Activated B cell treated with CpG ODN at 0.5 μM for 24 hours (primary cell): ENCODE measurements around the gene COL4A1. TPM values are rescaled to one million over a fixed set of nuclear protein-coding genes. Genes with fewer than 3 reads are reported as not detected.

Source experiments
- ATAC-seq: fragments of 200-7000 bp; cut with Tn5 transposase; one replicate; pipeline ENCODE4 v1.10.0; 2021; ENCODE audit warnings: low read depth, mild to moderate bottlenecking, moderate library complexity
- CTCF ChIA-PET: fragments of 350-600 bp; sonication (Branson Sonifier 250); formaldehyde crosslinking; loops from one replicate; lab custom pipeline; 2021; ENCODE audit warnings: antibody characterized with exemption; lab: Charles Lee
- POLR2A ChIA-PET: fragments of 350-600 bp; sonication (Branson Sonifier 250); formaldehyde crosslinking; loops from one replicate; lab custom pipeline; 2021; ENCODE audit warnings: antibody characterized with exemption; lab: Charles Lee
- DNase-seq: peaks from one replicate; pipeline ENCODE4 v3.0.0; 2022
- H3K27ac Mint-ChIP-seq: one replicate; pipeline ENCODE4 v1.8.0; 2020; ENCODE audit warnings: mixed read lengths
- H3K27me3 Mint-ChIP-seq: one replicate; pipeline ENCODE4 v1.8.0; 2021; ENCODE audit warnings: mixed read lengths
- H3K36me3 Mint-ChIP-seq: one replicate; pipeline ENCODE4 v1.8.0; 2021; ENCODE audit warnings: low read depth, mixed read lengths
- H3K4me1 Mint-ChIP-seq: one replicate; pipeline ENCODE4 v1.8.0; 2021; ENCODE audit warnings: mixed read lengths
- H3K4me3 Mint-ChIP-seq: one replicate; pipeline ENCODE4 v1.8.0; 2020; ENCODE audit warnings: mild to moderate bottlenecking, mixed read lengths
- H3K9me3 Mint-ChIP-seq: one replicate; pipeline ENCODE4 v1.8.0; 2020; ENCODE audit warnings: mixed read lengths
- intact Hi-C: fragments of 100-400 bp; cut with micrococcal nuclease; formaldehyde crosslinking; loops from one replicate; pipeline ENCODE4 v1.15.1; 2024
- total RNA-seq: library from RNA; stranded (reverse); gene quantifications from 2 replicates; pipeline ENCODE4 v1.2.3, GENCODE V29; 2022
- TF ChIP-seq, protein P1 (sequence below): fragments of 200-600 bp; IDR thresholded peaks from one replicate; pipeline ENCODE4 v1.8.0; 2022; ENCODE audit warnings: antibody characterized with exemption, mild to moderate bottlenecking

The COL4A1 gene
- total RNA-seq, 1 donor from 2014 or later: not detected

DNA sequence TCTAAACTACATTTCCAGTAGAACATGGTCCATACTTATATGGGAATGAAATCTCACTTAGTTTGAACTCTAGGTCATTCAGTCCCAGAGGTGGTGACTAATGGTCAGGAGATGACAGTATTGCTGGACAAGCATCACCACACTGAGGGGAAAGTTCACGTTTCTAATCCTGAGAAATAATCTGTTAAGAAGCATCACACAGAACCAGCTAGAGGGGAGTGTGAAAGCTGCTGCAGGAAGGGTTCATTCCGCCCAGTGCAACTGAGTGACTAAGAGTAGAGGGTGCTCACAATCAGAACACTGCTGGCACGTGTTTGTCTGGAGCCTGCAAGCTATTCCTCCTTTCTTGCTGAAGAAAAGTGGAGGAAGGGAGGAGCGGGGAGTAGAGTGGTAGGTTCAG lies 2.7 kb downstream of the COL4A1 start:
- TF ChIP-seq, protein P1, sequence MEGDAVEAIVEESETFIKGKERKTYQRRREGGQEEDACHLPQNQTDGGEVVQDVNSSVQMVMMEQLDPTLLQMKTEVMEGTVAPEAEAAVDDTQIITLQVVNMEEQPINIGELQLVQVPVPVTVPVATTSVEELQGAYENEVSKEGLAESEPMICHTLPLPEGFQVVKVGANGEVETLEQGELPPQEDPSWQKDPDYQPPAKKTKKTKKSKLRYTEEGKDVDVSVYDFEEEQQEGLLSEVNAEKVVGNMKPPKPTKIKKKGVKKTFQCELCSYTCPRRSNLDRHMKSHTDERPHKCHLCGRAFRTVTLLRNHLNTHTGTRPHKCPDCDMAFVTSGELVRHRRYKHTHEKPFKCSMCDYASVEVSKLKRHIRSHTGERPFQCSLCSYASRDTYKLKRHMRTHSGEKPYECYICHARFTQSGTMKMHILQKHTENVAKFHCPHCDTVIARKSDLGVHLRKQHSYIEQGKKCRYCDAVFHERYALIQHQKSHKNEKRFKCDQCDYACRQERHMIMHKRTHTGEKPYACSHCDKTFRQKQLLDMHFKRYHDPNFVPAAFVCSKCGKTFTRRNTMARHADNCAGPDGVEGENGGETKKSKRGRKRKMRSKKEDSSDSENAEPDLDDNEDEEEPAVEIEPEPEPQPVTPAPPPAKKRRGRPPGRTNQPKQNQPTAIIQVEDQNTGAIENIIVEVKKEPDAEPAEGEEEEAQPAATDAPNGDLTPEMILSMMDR: no peak
- Mint-ChIP-seq H3K27ac (no peak overlapping the region), H3K9me3 (no peaks in the 10 kb centered on the region), H3K36me3 (no peaks in the 10 kb centered on the region), H3K4me1 (peaks cover 3% of the 10 kb centered on the region), H3K27me3 (peaks cover 63% of the 10 kb centered on the region), H3K4me3 (no peak overlapping the region)
- no peak for ATAC-seq
- no peak for DNase-seq
- intact Hi-C loops: no loop called here
- POLR2A ChIA-PET: no interaction called here
- CTCF ChIA-PET: no interaction called here

DNA sequence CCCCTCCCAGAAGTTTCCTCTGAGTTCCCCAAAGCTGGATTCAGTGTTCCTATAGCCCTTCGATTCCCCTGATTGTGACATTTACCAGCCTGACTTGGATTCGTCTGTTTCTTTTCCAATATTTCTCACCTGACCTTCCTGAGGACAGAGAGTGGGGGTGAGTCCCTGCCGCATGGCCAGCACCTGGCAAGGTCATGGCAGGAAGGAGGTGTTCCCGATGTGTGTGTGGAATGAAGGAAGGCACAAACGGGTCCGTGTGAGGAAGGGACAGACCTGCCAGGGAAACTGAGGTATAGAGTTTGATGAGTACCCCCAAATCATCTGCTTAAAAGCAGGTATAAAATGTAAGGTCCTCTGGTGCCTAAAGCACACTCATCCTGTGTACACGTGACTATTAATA lies 3.3 kb downstream of the COL4A1 start:
- H3K4me1 Mint-ChIP-seq: peaks cover 3% of the 10 kb centered on the region
- no peak overlapping the region for H3K4me3 Mint-ChIP-seq
- intact Hi-C loops: no loop called here
- ChIA-PET CTCF (no interaction called here), POLR2A (no interaction called here)
- H3K27ac Mint-ChIP-seq: no peak overlapping the region
- H3K9me3 Mint-ChIP-seq: no peaks in the 10 kb centered on the region
- TF ChIP-seq, protein P1: no peak
- ATAC-seq: no peak
- DNase-seq: no peak
- H3K36me3 Mint-ChIP-seq: no peaks in the 10 kb centered on the region
- peaks cover 59% of the 10 kb centered on the region for H3K27me3 Mint-ChIP-seq

DNA sequence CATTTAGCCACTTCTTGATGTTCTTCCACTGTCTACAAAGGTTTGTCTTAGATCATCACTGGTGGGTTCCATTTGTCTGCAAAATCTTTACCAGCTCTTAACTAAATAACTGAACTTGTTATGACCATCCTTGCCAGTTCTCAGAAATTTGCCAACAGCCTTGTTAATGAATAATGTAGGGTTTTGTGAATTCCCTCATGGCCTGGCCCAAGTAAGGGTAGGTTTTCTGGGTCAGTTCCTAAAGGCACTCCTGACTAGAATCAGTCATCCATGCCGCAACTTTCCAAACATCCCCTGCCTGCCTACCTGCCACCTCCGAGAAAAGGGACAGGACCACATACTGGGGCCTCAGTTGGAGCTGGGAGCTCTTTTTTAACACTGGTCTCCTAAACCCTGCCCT lies 4.0 kb downstream of the COL4A1 start:
- H3K9me3 Mint-ChIP-seq: no peaks in the 10 kb centered on the region
- no peaks in the 10 kb centered on the region for H3K4me1 Mint-ChIP-seq
- ChIA-PET CTCF (no interaction called here), POLR2A (no interaction called here)
- H3K27me3 Mint-ChIP-seq: peaks cover 56% of the 10 kb centered on the region
- H3K4me3 Mint-ChIP-seq: no peak overlapping the region
- no peak overlapping the region for H3K27ac Mint-ChIP-seq
- intact Hi-C loops: no loop called here
- H3K36me3 Mint-ChIP-seq: no peaks in the 10 kb centered on the region
- TF ChIP-seq, protein P1: no peak
- ATAC-seq (no peak), DNase-seq (no peak)

DNA sequence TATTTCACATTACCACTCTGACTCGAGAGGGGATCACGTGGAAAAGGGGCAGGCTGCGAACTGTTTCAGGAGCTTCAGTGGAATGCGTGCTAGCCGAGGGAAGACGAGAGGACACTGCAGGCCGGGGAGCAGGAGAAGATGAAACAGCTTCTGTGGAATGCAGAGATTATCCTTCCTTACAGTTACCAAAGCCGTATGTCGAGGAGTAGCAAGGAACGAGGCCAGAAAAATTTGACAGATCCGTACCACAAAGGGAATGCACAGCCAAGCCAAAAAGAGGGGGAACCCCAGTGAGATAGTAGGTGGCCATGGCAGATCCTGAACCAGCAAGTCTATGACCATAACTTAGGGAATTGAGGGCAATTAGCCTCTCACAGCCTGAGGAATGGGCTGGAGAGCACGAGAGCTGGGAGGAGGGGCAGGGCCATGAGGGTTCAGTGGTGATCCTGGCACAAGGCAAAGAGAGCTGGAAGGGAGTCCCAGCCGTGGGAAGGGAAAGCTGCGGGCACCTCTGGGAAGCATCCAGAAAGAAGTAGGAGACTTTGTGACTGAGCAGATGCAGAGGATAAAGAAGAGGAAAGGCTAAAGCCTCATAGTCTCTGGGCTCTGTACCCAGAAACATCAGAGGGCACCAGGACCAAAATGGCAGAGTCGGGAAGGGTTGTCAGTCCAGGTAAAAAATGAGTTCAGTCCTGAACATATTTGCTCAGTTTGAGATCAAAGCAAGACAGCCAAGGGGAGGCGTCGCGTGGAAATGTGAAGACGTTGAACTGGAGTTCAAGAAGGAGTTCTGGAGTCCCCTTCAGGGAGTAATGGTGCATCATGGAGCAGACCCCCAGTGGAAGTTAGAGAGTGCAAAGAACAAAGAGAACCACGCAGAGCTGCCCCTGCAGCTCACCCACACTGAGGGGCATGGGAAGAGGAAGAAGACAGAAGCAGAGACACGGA lies 5.1 kb downstream of the COL4A1 start:
- intact Hi-C loops: no loop called here
- CTCF ChIA-PET: no interaction called here
- H3K36me3 Mint-ChIP-seq: no peaks in the 10 kb centered on the region
- H3K9me3 Mint-ChIP-seq: no peaks in the 10 kb centered on the region
- no peak for DNase-seq
- no peak for ATAC-seq
- TF ChIP-seq, protein P1: no peak
- no peak overlapping the region for H3K4me3 Mint-ChIP-seq
- no peaks in the 10 kb centered on the region for H3K4me1 Mint-ChIP-seq
- H3K27me3 Mint-ChIP-seq: peaks cover 60% of the 10 kb centered on the region
- no peak overlapping the region for H3K27ac Mint-ChIP-seq
- POLR2A ChIA-PET: no interaction called here

DNA sequence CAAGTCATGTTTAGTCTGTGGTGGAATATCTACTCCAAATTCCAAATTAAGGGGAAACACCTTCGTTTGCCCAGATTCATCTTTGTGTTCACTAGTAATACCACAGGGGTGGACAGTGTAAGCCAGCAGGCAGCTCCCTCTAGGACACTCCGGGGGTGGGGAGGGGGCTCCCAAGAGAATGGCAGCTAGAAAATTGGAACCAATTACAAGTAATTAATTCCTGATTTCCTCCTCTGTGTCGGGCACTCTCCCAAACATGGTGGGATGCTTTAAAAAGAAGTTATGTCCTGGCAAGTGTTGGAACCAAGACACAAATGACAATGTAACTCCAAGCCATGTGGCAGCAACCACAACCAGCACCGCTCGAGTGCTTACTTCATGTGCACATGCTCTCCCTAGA lies 5.9 kb downstream of the COL4A1 start:
- POLR2A ChIA-PET: no interaction called here
- intact Hi-C loops: no loop called here
- no peaks in the 10 kb centered on the region for H3K36me3 Mint-ChIP-seq
- H3K4me1 Mint-ChIP-seq: no peaks in the 10 kb centered on the region
- ATAC-seq: no peak
- DNase-seq: no peak
- no peak overlapping the region for H3K4me3 Mint-ChIP-seq
- no peaks in the 10 kb centered on the region for H3K9me3 Mint-ChIP-seq
- CTCF ChIA-PET: no interaction called here
- peaks cover 60% of the 10 kb centered on the region for H3K27me3 Mint-ChIP-seq
- TF ChIP-seq, protein P1: no peak
- H3K27ac Mint-ChIP-seq: no peak overlapping the region
